Esophagus mucosa (tissue), 1 donor: ENCODE measurements around the gene MYLK. TPM values are rescaled to one million over a fixed set of nuclear protein-coding genes. Genes with fewer than 3 reads are reported as not detected.
"Not testable (repeated sequence)": the region's sequence is repeated elsewhere in the genome, so short reads cannot be mapped to it uniquely, and the experiment has no call there.

Experiments
- ATAC-seq: fragments of 200-7000 bp; cut with Tn5 transposase; one replicate; pipeline ENCODE4 v1.9.1; 2020
- total RNA-seq: library from RNA; stranded (reverse); gene quantifications from one replicate; pipeline ENCODE4 v1.2.4, GENCODE V29; 2023
- donor health status: DM: yes; HTN: yes; CAD: no.

MYLK gene
- total RNA-seq, 1 donor from 2014 or later, result 16.6 TPM

DNA sequence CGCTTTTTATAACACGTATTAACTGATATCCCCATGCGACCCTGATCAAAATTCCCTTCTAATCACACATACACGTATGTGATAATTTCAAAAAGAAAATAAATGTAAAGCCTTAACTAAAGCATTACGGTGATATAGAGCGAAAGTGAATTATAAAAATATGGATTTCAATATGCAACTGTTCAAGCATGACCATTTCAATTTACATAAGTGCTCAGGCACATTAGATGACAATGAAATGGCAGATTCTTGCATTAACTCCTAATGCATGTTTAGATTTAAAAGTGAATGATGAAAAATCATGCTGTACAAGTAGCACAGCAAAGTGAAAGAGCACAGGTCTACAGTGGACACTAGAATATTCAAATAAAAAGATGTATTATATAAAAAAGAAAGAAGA lies 140.1 kb downstream of the MYLK start:
- no peak for ATAC-seq

DNA sequence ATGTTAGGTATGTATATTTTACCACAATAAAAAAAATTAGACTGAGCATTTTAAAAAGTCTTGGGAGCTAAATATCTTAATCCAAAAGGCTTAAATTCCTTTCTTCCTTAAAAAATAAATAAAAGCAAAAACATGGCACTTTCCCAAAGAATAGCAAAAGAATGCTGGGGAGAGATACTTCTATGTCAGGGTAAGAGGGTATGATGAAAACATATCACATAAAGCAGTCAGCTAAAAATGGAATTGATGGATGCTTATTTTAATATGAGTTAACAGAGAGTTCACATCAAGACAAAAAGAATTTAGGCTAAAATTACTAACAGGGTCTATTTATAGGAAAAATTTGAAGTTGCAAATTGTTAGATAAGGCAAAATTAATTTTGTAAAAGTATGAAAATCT lies 141.0 kb downstream of the MYLK start:
- no peak for ATAC-seq

DNA sequence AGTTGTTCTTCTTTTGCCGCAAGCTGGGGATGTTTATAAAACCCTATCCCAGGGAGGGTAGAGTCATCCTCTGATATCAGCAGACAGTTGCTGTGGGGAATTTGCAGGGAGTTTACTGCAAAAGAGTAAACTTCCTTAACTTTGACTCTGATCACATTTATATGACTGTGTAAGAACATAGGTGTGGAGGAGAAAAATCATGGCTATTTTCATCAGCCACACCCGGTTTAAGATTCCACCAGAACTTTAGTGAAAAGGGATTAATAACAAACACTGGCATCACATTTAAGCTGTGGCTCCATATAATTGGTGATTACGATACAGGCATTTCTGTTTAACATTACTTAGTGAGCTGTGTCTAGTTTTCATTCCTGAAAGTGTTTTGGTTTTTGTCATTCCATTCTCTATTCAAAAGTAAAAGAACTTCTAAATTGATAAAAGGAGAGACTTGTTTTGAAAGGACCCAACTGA lies 143.1 kb downstream of the MYLK start:
- no peak for ATAC-seq

DNA sequence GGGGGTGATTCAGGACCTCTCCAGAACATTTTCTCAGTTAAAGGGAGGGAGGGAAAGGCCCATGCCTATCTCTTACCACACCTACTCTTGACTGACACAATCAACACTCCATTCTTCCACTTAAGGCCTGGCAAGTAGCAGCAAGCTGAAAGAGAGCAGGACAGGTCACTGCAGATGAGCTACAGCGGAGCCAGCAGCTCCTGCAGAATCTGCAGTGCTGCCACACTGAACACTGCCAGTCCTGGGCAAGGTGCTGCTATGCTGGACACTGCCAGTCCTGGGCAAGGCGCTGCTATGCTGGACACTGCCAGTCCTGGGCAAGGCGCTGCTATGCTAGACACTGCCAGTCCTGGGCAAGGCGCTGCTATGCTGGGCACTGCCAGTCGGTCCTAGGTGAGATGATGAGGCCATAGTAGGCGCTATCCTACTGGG lies 143.7 kb downstream of the MYLK start:
- peak; percentile 59 for ATAC-seq

DNA sequence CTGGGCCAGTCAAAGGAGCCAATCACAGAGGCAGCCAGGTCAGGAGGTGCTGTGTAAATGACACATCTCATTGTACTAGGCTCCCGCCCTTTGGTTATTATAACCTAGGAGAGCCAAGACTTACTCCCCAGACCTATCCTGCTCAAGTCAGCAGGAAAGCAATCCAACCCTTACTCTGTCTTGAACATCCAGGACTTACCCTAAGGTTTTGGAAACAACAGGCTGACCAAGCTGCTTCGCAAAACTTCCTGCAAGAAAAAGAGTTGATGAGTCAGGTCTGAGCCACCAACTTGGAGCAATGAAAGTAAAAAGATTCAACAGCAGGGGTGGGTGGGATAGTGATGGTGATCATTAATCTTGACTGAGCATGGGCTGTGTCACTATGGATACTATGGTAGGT lies 144.4 kb downstream of the MYLK start:
- peak; percentile 82 for ATAC-seq

DNA sequence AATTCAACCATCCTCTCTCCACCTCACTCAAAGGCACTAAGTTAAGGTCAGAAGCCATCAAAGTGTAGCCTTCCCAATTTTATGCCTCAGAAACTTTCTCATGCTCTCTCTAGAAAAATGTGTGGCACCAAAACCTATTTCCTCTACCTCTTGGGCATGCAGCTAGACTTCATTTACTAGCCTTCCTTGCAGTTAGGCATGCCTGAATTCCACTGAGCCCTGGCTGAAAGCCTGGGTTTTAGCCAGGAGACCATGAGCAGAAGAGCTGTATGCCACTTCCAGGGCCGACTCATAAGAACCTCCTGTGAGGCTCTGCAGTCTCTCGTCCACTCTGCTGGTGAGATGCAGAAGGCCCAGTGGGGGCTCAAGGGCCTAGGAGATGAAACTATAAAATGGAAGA lies 145.0 kb downstream of the MYLK start:
- ATAC-seq, result no peak

DNA sequence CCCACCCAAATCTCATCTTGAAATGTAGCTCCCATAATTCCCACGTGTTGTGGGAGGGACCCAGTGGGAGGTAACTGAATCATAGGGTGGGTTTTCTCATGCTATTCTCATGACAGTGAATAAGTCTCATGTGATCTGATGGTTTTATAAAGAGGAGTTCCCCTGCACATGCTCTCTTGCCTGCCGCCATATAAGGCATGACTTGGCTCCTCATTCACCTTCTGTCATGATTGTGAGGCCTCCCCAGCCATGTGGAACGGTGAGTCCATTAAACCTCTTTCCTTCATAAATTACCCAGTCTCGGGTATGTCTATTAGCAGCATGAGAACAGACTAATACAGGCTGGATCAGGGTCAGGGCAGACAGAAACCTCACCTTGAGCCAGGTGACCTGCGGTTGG lies 145.6 kb downstream of the MYLK start:
- not testable (repeated sequence) for ATAC-seq

DNA sequence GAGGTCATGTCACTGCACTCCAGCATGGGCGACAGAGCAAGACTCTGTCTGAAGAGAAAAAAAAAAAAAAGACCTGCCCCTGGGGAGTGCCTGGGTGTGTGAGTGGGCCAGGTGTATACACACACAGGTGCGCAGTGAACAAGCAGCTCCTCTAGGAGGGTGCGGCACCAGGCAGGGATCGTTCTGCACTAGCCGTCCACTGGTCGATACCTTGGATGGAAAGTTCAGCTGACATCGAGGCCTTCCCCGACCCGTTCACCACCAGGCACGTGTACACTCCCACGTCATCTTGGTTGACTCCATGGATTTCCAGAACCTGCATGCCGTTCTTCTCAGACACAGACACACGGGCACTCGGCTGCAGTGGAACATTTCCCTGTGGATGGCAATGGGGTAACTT lies 147.0 kb downstream of the MYLK start:
- no peak for ATAC-seq

DNA sequence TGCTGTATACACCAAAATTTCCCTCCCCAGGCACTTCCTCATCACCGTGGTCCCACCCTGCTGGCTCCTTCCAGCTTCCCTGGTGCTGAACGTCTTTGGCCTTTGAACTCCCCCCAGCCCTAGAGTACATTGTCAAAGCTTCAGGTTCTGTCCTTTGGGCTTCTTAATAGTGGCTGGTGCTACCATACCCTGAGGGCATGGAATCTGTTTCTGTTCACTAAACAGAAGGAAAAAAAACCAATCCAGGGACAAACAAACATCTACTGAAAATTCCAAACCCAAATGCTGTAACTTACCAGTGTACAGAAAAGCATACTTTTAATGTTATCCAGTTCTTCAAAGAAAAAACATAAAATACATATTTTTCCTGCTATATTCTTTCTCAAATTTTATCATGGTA lies 148.7 kb downstream of the MYLK start:
- ATAC-seq, result no peak

DNA sequence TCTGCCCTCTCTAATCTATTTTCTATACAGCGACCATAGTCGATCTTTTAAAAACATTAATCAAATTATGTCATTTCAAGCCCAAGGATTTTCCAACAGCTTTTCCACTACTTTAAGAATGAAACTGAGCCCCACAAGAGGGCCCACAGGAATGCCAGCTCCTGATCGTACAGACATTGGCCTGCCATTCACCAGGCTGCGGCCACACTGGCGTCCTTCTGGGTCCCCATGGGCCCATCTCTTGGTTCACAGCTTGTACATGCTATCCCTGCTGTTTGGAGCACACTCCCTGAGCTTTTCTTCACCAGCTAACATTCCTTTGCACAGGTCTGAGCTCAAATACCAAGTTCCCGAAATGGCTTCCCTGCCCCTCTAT lies 149.6 kb downstream of the MYLK start:
- no peak for ATAC-seq

DNA sequence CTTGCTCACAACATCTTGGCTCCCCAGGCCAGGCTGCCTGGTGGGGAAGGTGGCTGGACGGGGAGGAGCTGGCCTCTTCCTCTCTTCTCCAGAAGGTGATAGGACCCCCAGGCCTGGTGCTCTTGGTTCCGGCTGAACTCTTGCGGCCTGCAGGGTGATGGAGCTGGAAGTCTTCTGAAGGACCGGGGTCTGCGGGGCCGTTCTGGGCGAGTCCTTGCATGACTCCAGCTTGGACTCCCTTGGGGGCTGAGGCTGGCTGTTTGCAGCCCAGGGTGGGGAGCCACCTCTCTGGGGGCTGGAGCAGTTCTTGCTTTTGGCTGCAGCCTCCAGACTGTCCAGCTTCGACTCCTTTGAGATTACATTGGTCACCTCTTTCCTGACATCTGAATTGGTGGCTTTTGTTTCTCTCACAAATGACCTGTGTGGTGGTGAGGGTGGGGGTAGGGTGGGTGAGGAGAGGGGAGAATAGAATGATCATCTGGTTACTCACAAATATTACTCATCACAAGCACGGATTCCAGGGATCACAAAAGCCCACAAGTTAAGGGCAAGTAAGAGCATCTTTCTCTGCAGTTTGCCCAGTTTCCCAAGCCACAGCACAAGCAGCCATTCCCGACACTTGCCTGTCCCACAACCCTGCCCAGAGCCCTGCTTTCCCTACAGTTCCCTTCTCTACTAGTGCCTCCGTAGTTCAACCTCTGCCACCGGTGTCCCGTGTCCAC lies 150.2 kb downstream of the MYLK start:
- ATAC-seq, result no peak

DNA sequence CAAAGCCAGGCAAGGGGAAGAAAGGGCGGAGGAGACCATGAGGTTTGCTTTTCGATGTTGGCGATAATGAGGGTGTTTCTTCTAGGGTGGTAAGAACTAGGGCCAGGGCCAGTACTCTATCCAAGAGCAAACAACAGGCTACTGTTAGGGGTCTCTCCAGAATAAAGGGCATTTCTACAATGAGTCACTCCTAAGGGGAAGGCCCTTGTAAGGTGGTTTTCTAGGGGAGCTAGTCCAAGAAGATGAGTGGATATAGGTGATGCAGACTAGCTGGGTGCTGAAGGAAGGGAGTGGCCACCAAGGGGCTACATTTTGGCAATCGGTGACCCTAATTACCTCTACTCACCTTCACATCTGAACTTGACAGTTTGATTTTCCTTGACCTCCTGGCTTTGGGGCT lies 150.8 kb downstream of the MYLK start:
- no peak for ATAC-seq

DNA sequence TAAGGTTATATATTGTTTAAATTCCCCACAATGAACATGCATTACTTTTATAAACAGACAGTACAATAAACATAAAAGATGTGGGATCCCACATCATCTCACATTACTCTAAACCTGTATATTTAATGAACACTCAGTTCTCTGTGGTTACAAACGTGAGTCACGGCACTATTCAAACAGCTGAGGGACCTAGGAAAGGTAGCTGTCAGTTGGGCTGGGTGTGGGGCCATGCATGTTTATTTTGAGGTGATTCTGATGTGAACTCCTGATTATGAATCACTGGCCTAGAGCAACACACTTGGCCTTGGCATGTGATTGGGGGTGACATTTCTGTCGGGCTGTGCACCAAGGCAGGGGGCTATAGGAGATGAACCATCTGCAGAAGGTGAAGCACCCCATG lies 151.7 kb downstream of the MYLK start:
- ATAC-seq, result peak; percentile 76

DNA sequence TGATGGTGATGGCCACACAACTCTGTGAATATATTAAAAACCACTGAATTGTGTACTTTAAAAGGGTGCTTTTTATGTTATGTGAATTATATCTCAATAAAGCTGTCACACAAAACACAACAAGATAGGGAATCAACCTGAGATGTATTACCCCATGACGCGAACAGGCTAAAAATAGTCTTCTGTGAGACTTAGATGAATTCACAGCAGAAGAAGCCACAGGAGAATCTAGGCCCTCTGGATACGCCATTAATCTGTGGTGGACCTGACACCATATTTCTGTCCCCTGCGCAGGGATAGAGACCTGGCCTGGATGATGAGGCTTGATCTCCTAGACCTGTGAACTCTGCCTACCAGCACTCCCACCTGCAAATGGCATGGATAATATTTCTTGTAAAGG lies 153.3 kb downstream of the MYLK start:
- no peak for ATAC-seq

DNA sequence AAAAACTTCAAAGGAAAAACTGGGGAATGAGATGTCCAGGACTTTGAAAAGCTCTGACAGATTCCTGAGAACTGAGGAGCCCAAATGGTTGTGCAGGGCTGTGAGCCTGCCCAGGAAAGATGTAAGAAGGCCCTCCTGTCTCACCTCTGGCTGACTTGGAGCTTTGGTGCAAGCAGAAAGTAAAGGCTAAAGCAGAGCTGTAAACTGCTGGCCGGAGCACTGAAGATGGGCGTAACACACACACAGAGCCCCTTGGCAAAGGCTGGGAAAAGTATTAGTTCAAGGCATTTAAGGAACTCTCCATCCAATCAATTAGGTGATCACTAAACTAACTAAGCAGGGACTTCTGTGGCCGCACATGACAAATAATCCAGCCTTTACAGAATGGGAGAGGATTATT lies 155.1 kb downstream of the MYLK start:
- ATAC-seq, result no peak

DNA sequence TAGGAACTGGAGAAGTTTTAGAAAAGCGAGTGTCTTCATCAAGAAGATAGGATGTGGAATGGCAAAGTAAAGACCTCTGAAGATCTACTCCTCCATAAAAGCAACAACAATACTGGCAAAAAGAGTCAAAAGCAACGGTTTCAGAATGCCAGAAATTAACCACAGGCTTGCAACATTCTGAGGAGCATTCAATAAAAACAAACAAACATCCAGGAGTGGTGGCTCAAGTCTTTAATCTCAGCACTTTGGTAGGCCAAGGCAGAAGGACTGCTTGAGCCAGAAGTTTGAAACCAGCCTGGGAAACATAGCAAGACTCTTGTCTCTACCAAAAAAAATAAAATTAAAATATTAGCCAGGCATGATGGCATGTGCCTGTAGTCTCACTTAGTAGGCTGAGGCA lies 156.1 kb downstream of the MYLK start:
- ATAC-seq, result no peak

DNA sequence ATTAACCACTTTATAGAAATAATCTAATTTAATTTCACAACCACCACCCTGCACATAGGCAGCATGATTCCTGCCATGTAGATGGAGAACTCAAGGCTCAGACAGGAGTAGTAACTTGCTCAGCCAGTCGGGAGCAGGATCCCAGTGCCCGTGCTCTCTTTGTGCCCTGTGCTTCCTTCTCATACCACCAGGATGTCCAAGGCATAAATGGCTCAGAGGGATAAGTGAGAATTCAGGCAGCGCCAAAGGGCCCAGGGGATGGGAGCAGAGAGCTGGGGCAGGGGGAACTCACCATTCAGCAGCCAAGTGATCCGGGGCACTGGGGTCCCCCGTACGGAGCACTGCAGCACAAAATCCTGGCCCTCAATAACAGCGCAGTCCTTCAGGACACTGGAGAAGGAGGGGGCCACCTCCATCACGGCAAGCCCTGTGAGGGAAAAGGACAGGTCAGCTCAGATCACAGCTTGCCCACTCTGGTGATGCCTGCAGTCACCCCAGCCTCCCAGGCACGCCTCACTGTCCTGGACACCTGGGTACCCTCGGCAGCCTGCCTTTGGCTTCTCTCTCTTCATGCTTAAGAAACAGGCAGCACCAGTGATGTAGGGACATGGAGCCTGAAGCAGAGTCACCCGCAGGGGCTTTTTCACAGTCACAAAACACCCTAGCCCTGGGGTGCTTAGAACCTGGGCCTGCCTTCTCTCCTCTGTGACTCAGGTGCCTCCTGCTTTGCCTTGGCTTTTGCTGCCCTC lies 158.3 kb downstream of the MYLK start:
- ATAC-seq, result no peak

DNA sequence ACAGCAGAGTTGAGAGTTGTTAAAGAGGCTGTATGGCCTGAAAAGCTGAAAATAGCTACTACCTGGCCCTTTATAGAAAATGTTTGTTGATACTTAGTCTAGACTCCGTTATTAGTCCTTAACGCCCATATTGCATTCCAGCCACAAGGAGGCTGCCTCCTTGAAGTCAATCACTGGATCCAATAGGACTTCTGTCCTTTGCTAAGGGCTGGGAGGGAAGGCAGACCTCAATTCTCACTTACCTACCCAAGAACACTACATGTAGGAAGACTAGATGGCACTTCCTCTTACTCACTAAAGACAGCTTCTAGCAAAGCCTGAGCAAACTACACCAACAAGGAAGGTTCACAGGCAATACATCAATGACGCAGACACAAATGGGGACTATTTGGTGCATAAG lies 159.8 kb downstream of the MYLK start:
- no peak for ATAC-seq

DNA sequence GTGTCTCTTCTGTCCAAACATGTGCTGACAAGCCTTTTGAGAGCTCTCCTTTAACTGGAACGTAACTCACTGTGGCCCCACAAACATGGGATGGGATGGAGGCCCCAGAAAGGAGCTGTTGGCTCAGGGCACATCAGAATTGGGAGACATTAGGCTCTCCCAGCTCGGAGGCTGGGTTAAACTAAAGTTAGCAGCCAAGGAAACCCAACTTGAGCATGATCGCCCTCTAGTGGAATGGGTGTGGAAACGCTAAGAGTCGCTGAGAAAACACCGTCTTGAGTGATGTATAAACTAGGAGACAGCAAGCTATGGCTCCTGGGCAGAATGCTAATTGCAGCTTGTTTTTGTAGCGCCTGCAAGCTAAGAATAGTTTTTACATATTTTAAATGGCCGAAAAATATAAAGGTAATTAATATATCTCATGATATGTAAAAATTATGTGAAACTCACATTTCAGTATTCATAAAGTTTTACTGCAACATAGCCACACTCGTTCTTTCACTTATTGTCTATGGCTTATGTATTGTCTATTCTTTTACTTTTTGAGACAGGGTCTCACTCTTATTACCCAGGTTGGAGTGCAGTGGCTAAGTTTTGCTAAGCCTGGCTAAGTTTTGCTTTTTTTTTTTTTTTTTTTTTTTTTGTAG lies 160.5 kb downstream of the MYLK start:
- peak; percentile 73 for ATAC-seq

DNA sequence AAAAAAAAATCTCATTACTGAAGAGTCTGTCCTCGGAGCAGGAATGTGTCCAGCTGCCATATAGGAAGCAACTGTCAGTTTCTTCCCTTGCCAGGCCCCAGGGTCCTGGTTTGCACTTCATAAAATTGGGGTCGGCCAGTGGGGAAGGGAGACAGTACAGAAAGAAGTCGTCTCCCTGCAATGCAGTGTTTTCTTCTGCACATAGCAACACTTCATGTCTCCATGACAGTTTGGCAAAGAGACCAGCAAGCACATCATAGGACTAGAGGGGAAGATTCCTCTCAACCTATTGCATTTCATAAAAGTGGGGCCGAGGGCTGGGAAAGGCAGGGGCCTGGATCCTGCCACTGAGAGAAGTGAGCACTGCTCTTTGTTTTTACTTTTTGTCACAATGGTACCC lies 161.1 kb downstream of the MYLK start:
- no peak for ATAC-seq

DNA sequence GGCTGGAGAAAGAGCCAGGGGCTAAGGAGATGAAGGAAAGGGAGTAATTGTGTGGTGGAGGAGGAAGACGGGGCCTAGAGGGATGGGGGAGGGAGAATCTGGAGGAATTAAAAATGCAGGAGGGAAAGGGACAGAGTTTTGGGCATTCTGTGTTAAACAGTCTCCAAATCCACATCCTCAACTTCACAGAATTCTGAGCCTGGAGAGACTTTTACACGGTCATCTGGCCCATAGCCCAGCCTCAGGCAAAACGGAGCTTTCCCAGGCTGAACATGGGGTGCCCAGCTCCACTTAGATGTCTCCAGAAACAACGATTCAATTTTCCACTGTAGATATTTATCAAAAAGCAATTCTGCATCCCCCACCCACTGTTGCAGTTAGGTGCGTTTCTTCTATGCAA lies 161.7 kb downstream of the MYLK start:
- no peak for ATAC-seq

DNA sequence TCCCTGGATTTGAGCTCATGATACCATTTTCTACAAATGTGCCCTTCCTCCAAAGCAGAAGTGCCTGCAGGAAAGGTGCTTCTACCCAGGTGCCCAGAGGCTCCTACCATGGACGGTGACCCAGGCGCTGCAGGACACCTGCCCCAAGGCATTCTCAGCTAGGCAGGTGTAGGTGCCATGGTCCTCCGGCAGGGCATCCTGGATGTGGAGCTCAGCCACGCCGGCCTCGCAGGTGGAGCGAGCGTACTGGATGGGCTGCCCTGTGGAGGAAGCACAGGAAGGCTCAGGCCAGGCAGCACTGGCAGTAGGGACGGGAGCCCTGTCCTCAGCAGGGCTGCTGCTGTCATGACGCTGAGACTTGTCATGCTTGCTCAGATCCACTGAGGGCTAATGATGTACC lies 162.1 kb downstream of the MYLK start:
- no peak for ATAC-seq

DNA sequence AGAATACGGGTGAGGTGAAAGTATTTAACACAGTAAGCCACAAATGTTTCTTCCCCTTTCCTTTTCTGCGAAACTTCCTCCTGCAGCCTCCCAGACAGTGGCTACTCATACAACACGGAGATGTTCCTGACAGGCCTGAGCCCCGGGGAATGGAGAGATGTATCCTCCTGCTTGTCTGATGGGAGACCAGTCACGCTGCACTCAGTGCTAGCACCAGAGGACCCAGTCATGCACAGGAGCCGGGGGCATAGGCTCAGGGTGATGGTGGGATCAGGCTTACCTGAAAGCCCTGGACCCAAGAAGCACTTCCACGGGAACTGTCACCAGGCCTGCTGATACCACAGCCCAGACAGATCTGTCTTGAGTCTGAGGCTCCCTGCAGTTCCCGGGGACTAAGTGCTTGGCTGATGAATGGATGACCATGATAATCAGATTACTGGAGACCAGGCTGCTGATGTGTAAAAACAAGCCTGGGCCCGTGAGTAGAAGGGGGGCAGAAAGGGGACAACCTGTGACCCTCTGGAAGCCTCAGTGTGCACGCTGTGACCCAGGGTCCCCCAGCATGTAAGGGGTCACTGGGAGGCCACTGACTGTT lies 162.9 kb downstream of the MYLK start:
- ATAC-seq, result not testable (repeated sequence)
